GM19324 (cell line): ENCODE measurements around the gene PAGE1.
"Not testable (repeated sequence)": the region's sequence is repeated elsewhere in the genome, so short reads cannot be mapped to it uniquely, and the experiment has no call there.

ENCODE experiments used
- ATAC-seq: cut with Tn5 transposase; IDR thresholded peaks from one replicate; pipeline ENCODE4 v1.9.1; 2021; ENCODE audit warnings: mild to moderate bottlenecking, moderate library complexity; ENCODE audit not compliant: unreplicated experiment, low FRiP score

The PAGE1 gene

GRCh38 chrX:49695276-49696180 lies at the start of gene PAGE1:
Gene PAGE1, minus strand, starts transcription at chrX:49695984. Its CDS starts 1,214 bp downstream, at chrX:49694770.
- no peak for ATAC-seq

- ATAC-seq: not testable (repeated sequence)
Measured at GRCh38 chrX:49741501-49741900, 45.7 kb upstream of the PAGE1 start.

GRCh38 chrX:49727847-49728246 lies 32.1 kb upstream of the PAGE1 start:
- ATAC-seq: no peak

- ATAC-seq: no peak
Measured at GRCh38 chrX:49726966-49727365, 31.2 kb upstream of the PAGE1 start.

GRCh38 chrX:49725923-49726904 lies 30.4 kb upstream of the PAGE1 start:
- no peak for ATAC-seq

- no peak for ATAC-seq
Measured at GRCh38 chrX:49725401-49725800, 29.6 kb upstream of the PAGE1 start.

GRCh38 chrX:49720106-49720505 lies 24.3 kb upstream of the PAGE1 start:
- ATAC-seq: not testable (repeated sequence)

- ATAC-seq: no peak
Measured at GRCh38 chrX:49712577-49712976, 16.8 kb upstream of the PAGE1 start.

GRCh38 chrX:49710744-49711319 lies 15.0 kb upstream of the PAGE1 start:
- ATAC-seq: no peak

- no peak for ATAC-seq
Measured at GRCh38 chrX:49704691-49705404, 9.1 kb upstream of the PAGE1 start.

GRCh38 chrX:49701933-49702332 lies 6.1 kb upstream of the PAGE1 start:
- no peak for ATAC-seq

- no peak for ATAC-seq
Measured at GRCh38 chrX:49701323-49701722, 5.5 kb upstream of the PAGE1 start.

GRCh38 chrX:49675075-49675719 lies 20.6 kb downstream of the PAGE1 start:
- no peak for ATAC-seq

GRCh38 chrX:49673394-49673793 lies 22.4 kb downstream of the PAGE1 start:
- no peak for ATAC-seq

- no peak for ATAC-seq
Measured at GRCh38 chrX:49664824-49665223, 31.0 kb downstream of the PAGE1 start.

- ATAC-seq: no peak
Measured at GRCh38 chrX:49661881-49662280, 33.9 kb downstream of the PAGE1 start.

GRCh38 chrX:49659771-49660170 lies 36.0 kb downstream of the PAGE1 start:
- ATAC-seq: no peak

GRCh38 chrX:49656533-49656932 lies 39.3 kb downstream of the PAGE1 start:
- ATAC-seq: no peak

GRCh38 chrX:49644991-49645637 lies 50.7 kb downstream of the PAGE1 start:
- no peak for ATAC-seq
